GM12891 (cell line): ENCODE results near the gene COMMD4.
"Not testable (repeated sequence)": the region's sequence is repeated elsewhere in the genome, so short reads cannot be mapped to it uniquely, and the experiment has no call there.

Experiments used
- DNase-seq: peaks from one replicate; pipeline ENCODE4 v3.0.0; 2011; ENCODE audit warnings: low spot score; ENCODE audit not compliant: insufficient read length
- FAIRE-seq: peaks from 2 replicates; lab custom pipeline; 2011; peaks lifted over from hg19 to GRCh38; lab: Jason Lieb, UNC
- PAX5 ChIP-seq: IDR thresholded peaks from 2 replicates; pipeline ENCODE4 v1.6.1; 2011; ENCODE audit warnings: low read length, moderate library complexity, mild to moderate bottlenecking; ENCODE audit not compliant: insufficient read depth, severe bottlenecking
- POLR2A ChIP-seq: IDR thresholded peaks from 2 replicates; pipeline ENCODE4 v1.6.1; 2011; ENCODE audit warnings: low read depth, low read length, control low read depth
- POLR2AphosphoS5 ChIP-seq: IDR thresholded peaks from 2 replicates; pipeline ENCODE4 v1.6.1; 2011; ENCODE audit warnings: low read depth, low read length, control low read depth
- POU2F2 ChIP-seq: IDR thresholded peaks from 2 replicates; pipeline ENCODE4 v1.6.1; 2011; ENCODE audit warnings: low read depth, mild to moderate bottlenecking, control low read depth, low read length, moderate library complexity
- SPI1 ChIP-seq: IDR thresholded peaks from 2 replicates; pipeline ENCODE4 v1.6.1; 2011; ENCODE audit warnings: low read depth, low read length, control low read depth
- TAF1 ChIP-seq: IDR thresholded peaks from 2 replicates; pipeline ENCODE4 v1.6.1; 2011; ENCODE audit warnings: low read depth, low read length, control low read depth

The COMMD4 gene

GRCh38 chr15:75313116-75313845, 22.6 kb upstream of the COMMD4 start:
- no peak for TF ChIP-seq PAX5
- TF ChIP-seq POLR2A, result no peak
- TF ChIP-seq SPI1, result no peak
- TF ChIP-seq POU2F2, result no peak
- no peak for TF ChIP-seq POLR2AphosphoS5
- no peak for TF ChIP-seq TAF1
- FAIRE-seq, result no peak
- DNase-seq, result no peak

GRCh38 chr15:75314552-75315290, 21.1 kb upstream of the COMMD4 start:
- TF ChIP-seq POLR2AphosphoS5, result no peak
- FAIRE-seq (no peak), DNase-seq (no peak)

GRCh38 chr15:75319231-75319897, 16.5 kb upstream of the COMMD4 start:
- not testable (repeated sequence) for FAIRE-seq, DNase-seq

GRCh38 chr15:75321711-75322110, 14.2 kb upstream of the COMMD4 start:
- FAIRE-seq, result no peak
- no peak for DNase-seq
- TF ChIP-seq PAX5, result no peak
- no peak for TF ChIP-seq POU2F2
- no peak for TF ChIP-seq POLR2A
- no peak for TF ChIP-seq POLR2AphosphoS5
- TF ChIP-seq SPI1, result 0 out of 2 replicates have a peak, but pooled peaks have one; percentile 14

- DNase-seq (no peak), FAIRE-seq (no peak)
- TF ChIP-seq TAF1 (no peak), POU2F2 (no peak), POLR2AphosphoS5 (no peak), POLR2A (no peak), SPI1 (no peak), PAX5 (no peak)
Observed at GRCh38 chr15:75325922-75326321, 9.9 kb upstream of the COMMD4 start.

- no peak for DNase-seq
Observed at GRCh38 chr15:75327005-75327404, 8.9 kb upstream of the COMMD4 start.

GRCh38 chr15:75327491-75327890, 8.4 kb upstream of the COMMD4 start:
- no peak for FAIRE-seq
- no peak for DNase-seq
- TF ChIP-seq TAF1, result no peak
- TF ChIP-seq POU2F2, result no peak
- TF ChIP-seq SPI1, result no peak
- TF ChIP-seq PAX5, result no peak
- no peak for TF ChIP-seq POLR2AphosphoS5
- no peak for TF ChIP-seq POLR2A

More at GRCh38 chr15:75327005-75327404, 8.9 kb upstream of the COMMD4 start:
- no peak for FAIRE-seq
- TF ChIP-seq POU2F2 (no peak), POLR2A (no peak)

- FAIRE-seq (no peak), DNase-seq (no peak)
- no peak for TF ChIP-seq PAX5
- no peak for TF ChIP-seq TAF1
- TF ChIP-seq POLR2A, result no peak
- no peak for TF ChIP-seq POLR2AphosphoS5
- no peak for TF ChIP-seq POU2F2
- no peak for TF ChIP-seq SPI1
Observed at GRCh38 chr15:75328493-75329314, 7.2 kb upstream of the COMMD4 start.

- FAIRE-seq (no peak), DNase-seq (no peak)
- TF ChIP-seq POLR2AphosphoS5, result no peak
Observed at GRCh38 chr15:75329571-75329970, 6.3 kb upstream of the COMMD4 start.

GRCh38 chr15:75332093-75332492, 3.8 kb upstream of the COMMD4 start:
- not testable (repeated sequence) for FAIRE-seq, DNase-seq

GRCh38 chr15:75333654-75334419, 2.0 kb upstream of the COMMD4 start:
- DNase-seq, FAIRE-seq: not testable (repeated sequence)
